ENCODE results near the gene SCFD2.
"Not testable (repeated sequence)": the region's sequence is repeated elsewhere in the genome, so short reads cannot be mapped to it uniquely, and the experiment has no call there.

SCFD2 gene

DNA sequence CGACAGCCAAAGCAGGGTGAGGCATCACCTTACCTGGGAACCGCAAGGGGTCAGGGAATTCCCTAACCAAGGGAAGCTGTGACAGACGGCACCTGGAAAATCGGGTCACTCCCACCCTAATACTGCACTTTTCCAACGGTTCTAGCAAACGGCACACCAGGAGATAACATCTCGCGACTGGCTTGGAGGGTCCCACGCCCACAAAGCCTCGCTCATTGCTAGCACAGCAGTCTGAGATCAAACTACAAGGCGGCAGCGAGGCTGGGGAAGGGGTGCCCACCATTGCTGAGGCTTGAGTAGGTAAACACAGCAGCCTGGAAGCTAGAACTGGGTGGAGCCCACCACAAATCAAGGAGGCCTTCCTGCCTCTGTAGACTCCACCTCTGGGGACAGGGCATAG lies 25.7 kb downstream of the SCFD2 start:
- not testable (repeated sequence) for FAIRE-seq

GRCh38 chr4:53334916-53335315 lies 30.9 kb downstream of the SCFD2 start:
- FAIRE-seq: not testable (repeated sequence)

- FAIRE-seq: no peak
These were observed 39.3 kb downstream of the SCFD2 start for GRCh38 chr4:53326535-53326934.

GRCh38 chr4:53322696-53323095 lies 43.2 kb downstream of the SCFD2 start:
- no peak for FAIRE-seq

DNA sequence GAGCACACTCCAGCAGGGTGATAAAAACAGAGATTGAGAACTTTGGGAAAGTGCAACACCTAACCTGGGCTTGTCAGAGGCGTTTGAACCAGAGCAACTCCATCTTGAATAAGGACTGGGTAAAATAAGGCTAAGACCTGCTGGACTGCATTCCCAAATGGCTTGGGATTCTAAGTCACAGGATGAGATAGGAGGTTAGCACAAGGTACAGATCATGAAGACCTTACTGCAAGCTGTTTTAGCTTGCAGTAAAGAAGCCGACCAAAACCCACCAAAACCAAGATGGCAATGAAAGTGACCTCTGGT lies 43.9 kb downstream of the SCFD2 start:
- no peak for FAIRE-seq

- no peak for FAIRE-seq
These were observed 44.5 kb downstream of the SCFD2 start for GRCh38 chr4:53321151-53321983.

- FAIRE-seq: no peak
These were observed 50.6 kb downstream of the SCFD2 start for GRCh38 chr4:53315300-53315699.

DNA sequence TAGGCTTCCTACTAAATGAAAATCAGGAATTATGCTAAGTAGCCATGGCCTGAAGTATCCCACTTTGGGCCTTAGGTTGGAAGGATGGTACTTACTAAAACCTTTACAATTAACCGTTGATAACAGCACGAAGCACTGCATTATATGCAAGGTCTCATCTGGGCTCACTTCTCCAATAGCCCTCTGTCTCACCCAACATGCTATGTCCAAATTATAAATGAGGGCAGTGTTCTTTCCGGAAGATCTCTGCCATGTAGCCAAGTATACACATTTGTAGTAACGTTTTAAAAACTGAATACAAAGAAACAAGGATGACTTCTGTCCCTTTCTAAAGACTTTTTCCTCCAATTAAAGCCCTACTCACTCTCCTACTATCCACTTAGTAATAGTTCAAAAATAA lies 51.6 kb downstream of the SCFD2 start:
- no peak for FAIRE-seq

GRCh38 chr4:53313510-53313909 lies 52.4 kb downstream of the SCFD2 start:
- FAIRE-seq: no peak

DNA sequence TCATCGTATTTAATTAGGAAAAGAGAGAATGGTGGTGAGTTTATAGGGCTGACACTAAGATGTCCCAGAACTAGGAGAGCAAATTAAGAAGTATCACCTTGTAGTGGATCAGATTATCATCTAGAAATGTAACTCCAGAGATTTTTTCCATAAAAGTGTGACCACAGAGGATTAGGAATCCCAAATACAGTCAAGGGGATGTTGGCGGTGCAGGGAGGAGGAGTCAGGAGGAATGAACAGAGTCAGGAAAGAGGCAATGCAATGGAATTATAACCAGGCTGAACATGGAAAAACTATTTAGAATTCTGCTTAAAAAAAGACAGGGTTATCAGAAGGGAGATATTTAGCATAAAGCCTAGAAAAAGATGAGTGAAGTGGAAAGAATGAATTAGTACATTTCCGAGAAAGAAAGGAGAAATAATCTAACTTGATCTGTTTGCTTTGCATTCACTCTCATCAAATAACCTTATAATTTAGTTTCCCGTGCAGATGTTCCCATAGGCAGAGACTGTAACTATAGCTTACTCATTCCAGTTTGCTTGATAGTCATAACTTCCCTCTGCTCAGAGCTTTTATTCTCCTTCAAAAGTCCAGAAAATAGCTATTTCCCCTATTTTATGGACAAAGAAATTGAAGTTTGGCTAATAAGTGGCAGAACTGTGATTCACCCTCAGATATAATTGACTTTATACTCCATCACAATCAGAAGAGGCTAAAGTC lies 56.4 kb downstream of the SCFD2 start:
- FAIRE-seq: no peak

GRCh38 chr4:53307819-53308780 lies 57.8 kb downstream of the SCFD2 start:
- no peak for FAIRE-seq

GRCh38 chr4:53307210-53307609 lies 58.7 kb downstream of the SCFD2 start:
- FAIRE-seq: no peak

DNA sequence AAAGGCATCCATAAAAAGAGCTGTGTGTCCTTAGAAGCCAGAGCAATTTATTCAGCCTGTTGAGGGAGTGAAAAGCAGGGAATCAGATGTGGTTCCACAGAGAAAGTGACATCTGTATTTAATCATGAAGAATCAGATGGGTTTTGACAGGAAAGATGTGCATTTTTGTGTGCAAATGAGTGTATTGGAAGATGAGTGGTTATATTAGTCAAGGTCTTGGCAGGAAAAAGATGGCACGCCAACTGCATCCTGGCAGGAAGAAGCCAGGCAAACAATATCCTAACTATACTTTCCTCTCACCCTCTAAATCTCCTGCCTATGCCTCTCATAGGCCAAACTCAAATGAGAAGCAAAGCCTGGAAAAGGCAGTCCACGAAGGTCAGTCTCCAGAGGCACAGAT lies 59.1 kb downstream of the SCFD2 start:
- no peak for FAIRE-seq

GRCh38 chr4:53292209-53292608 lies 73.7 kb downstream of the SCFD2 start:
- not testable (repeated sequence) for FAIRE-seq

- FAIRE-seq: no peak
These were observed 84.4 kb downstream of the SCFD2 start for GRCh38 chr4:53281438-53281837.

GRCh38 chr4:53280846-53281245 lies 85.0 kb downstream of the SCFD2 start:
- FAIRE-seq: no peak

GRCh38 chr4:53274609-53275268 lies 91.1 kb downstream of the SCFD2 start:
- FAIRE-seq: no peak

DNA sequence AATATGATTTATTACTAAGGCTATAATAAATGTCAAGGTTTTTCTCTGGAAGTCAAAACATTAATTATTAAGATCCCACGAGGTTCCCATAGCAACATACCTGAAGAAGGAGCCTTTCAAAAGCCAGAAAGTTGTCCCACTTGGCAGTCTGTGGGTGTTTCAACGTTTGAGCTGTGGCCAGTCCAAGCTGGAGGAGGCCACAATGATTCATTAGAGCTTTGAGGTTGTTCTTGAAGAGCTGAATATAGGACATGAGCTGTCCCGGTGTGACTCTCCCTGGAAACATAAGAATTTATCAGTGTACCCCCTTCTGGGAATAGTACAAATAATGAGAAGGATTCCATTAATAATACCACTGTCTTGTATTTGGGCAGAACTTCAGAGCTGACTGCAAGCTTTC lies 92.1 kb downstream of the SCFD2 start:
- no peak for FAIRE-seq

DNA sequence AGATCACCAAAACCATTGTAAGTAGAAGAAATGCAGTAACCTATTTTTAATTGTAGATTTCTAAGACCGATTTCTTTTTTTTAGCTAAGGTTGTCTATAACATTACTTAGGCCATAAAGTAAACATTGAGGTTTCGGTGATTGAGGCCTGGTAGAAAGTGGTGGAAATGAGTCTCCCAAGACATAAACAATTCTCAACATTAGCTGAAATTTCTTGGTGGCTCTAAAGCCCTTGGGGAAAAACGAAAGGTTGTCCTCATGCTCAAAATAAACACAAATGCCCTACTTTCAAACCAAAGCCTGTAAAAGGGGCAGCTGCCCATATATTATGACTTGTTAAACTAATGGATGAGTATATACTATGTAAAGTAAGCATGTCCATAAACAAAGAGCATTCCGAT lies 98.8 kb downstream of the SCFD2 start:
- FAIRE-seq: no peak

DNA sequence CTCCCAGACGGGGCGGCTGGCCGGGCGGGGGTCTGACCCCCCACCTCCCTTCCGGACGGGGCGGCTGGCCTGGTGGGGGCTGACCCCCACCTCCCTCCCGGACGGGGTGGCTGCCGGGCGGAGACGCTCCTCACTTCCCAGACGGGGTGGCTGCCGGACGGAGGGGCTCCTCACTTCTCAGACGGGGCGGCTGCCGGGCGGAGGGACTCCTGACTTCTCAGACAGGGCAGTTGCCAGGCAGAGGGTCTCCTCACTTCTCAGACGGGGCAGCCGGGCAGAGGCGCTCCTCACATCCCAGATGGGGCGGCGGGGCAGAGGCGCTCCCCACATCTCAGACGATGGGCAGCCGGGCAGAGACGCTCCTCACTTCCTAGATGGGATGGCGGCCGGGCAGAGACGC lies 109.9 kb downstream of the SCFD2 start:
- FAIRE-seq: not testable (repeated sequence)

- FAIRE-seq: no peak
These were observed 125.3 kb downstream of the SCFD2 start for GRCh38 chr4:53240573-53240972.

GRCh38 chr4:53238352-53238751 lies 127.5 kb downstream of the SCFD2 start:
- FAIRE-seq: not testable (repeated sequence)

- not testable (repeated sequence) for FAIRE-seq
These were observed 128.1 kb downstream of the SCFD2 start for GRCh38 chr4:53237811-53238210.

All from islet of Langerhans (tissue), 1 donor.